Nephron (organoid): ENCODE measurements around the gene BMERB1.

Experiments used
- H3K27ac Mint-ChIP-seq, 3 experiments: 2 replicates each; pipeline ENCODE4 v1.8.0; 2020; ENCODE audit warnings: mixed read lengths in 3 of 3, mild to moderate bottlenecking in 2 of 3, moderate library complexity in 1 of 3
- H3K27me3 Mint-ChIP-seq: 2 replicates; pipeline ENCODE4 v1.8.0; 2021; ENCODE audit warnings: low read depth, mild to moderate bottlenecking, moderate library complexity, mixed read lengths
- H3K36me3 Mint-ChIP-seq: 2 replicates; pipeline ENCODE4 v1.8.0; 2020; ENCODE audit warnings: low read depth, mixed read lengths
- H3K4me1 Mint-ChIP-seq: 2 replicates; pipeline ENCODE4 v1.8.0; 2020; ENCODE audit warnings: mixed read lengths
- H3K4me3 Mint-ChIP-seq, 3 experiments: 2 replicates each; pipeline ENCODE4 v1.8.0; 2020; ENCODE audit warnings: mild to moderate bottlenecking in 3 of 3, mixed read lengths in 3 of 3, moderate library complexity in 2 of 3
- H3K9me3 Mint-ChIP-seq: 2 replicates; pipeline ENCODE4 v1.8.0; 2020; ENCODE audit warnings: mixed read lengths
- CTCF ChIP-seq, 3 experiments: fragments of 200-600 bp; sonication (generic); IDR thresholded peaks; one replicate each; pipeline ENCODE4 v1.5.0; 2021; ENCODE audit warnings: antibody characterized with exemption in 3 of 3; ENCODE audit not compliant: unreplicated experiment in 3 of 3

The BMERB1 gene

GRCh38 chr16:15583526-15583925, 149.1 kb downstream of the BMERB1 start:
- peaks cover 12% of the 10 kb centered on the region for H3K27me3 Mint-ChIP-seq
- H3K4me1 Mint-ChIP-seq = no peaks in the 10 kb centered on the region
- H3K27ac Mint-ChIP-seq = no peak overlapping the region
- no peak overlapping the region for H3K4me3 Mint-ChIP-seq
- TF ChIP-seq CTCF (IDR thresholded peaks at IDR 0.05; ENCODE audit: unreplicated experiment in 3 of 3) = no peak
- peaks cover 76% of the 10 kb centered on the region for H3K36me3 Mint-ChIP-seq
- peaks cover 37% of the 10 kb centered on the region for H3K9me3 Mint-ChIP-seq

GRCh38 chr16:15585956-15586355, 151.6 kb downstream of the BMERB1 start:
- no peak overlapping the region for H3K27ac Mint-ChIP-seq
- no peak for TF ChIP-seq CTCF (IDR thresholded peaks at IDR 0.05; ENCODE audit: unreplicated experiment in 3 of 3)
- peaks cover 12% of the 10 kb centered on the region for H3K27me3 Mint-ChIP-seq
- peaks cover 4% of the 10 kb centered on the region for H3K4me1 Mint-ChIP-seq
- peaks cover 46% of the 10 kb centered on the region for H3K9me3 Mint-ChIP-seq
- H3K36me3 Mint-ChIP-seq = peaks cover 89% of the 10 kb centered on the region
- H3K4me3 Mint-ChIP-seq = no peak overlapping the region

- Mint-ChIP-seq H3K9me3 (peaks cover 46% of the 10 kb centered on the region), H3K27me3 (peaks cover 12% of the 10 kb centered on the region), H3K4me1 (peaks cover 4% of the 10 kb centered on the region), H3K4me3 (no peak overlapping the region), H3K27ac (no peak overlapping the region), H3K36me3 (peaks cover 92% of the 10 kb centered on the region)
- no peak for TF ChIP-seq CTCF (IDR thresholded peaks at IDR 0.05; ENCODE audit: unreplicated experiment in 3 of 3)
These were observed 152.3 kb downstream of the BMERB1 start for GRCh38 chr16:15586716-15587115.

- Mint-ChIP-seq H3K4me3 (no peak overlapping the region), H3K27me3 (peaks cover 12% of the 10 kb centered on the region), H3K4me1 (peaks cover 4% of the 10 kb centered on the region), H3K27ac (no peak overlapping the region), H3K36me3 (peaks cover 87% of the 10 kb centered on the region), H3K9me3 (peaks cover 46% of the 10 kb centered on the region)
- TF ChIP-seq CTCF (IDR thresholded peaks at IDR 0.05; ENCODE audit: unreplicated experiment in 3 of 3) = no peak
These were observed 152.9 kb downstream of the BMERB1 start for GRCh38 chr16:15587152-15587825.

- Mint-ChIP-seq H3K4me1 (peaks cover 4% of the 10 kb centered on the region), H3K36me3 (peaks cover 86% of the 10 kb centered on the region), H3K4me3 (no peak overlapping the region), H3K27me3 (peaks cover 8% of the 10 kb centered on the region), H3K9me3 (peaks cover 19% of the 10 kb centered on the region), H3K27ac (no peak overlapping the region)
- TF ChIP-seq CTCF (IDR thresholded peaks at IDR 0.05; ENCODE audit: unreplicated experiment in 3 of 3) = no peak
These were observed 157.9 kb downstream of the BMERB1 start for GRCh38 chr16:15592324-15592723.

GRCh38 chr16:15593235-15593634, 158.8 kb downstream of the BMERB1 start:
- Mint-ChIP-seq H3K4me1 (peaks cover 4% of the 10 kb centered on the region), H3K36me3 (peaks cover 82% of the 10 kb centered on the region), H3K27me3 (peaks cover 5% of the 10 kb centered on the region)

More at GRCh38 chr16:15593235-15593634, 158.8 kb downstream of the BMERB1 start:
- H3K4me3 Mint-ChIP-seq = no peak overlapping the region
- TF ChIP-seq CTCF (IDR thresholded peaks at IDR 0.05; ENCODE audit: unreplicated experiment in 3 of 3) = no peak
- peaks cover 11% of the 10 kb centered on the region for H3K9me3 Mint-ChIP-seq
- H3K27ac Mint-ChIP-seq = no peak overlapping the region
